HepG2 (cell line): ENCODE results near the gene SLC2A8.

Experiments used
- ATF3 ChIP-seq: sonication (generic); formaldehyde crosslinking; IDR thresholded peaks from 2 replicates; pipeline ENCODE4 v1.4.0; 2020; ENCODE audit warnings: missing genetic modification reagents
- ATF4 ChIP-seq, 2 experiments: fragments of 450-650 bp in 1 of 2; sonication (generic) in 1 of 2; formaldehyde crosslinking; IDR thresholded peaks; 2 replicates each; pipeline versions ENCODE4 v1.5.0 to v1.8.0; 2020 to 2022; ENCODE audit warnings: mild to moderate bottlenecking in 1 of 2, missing genetic modification reagents in 1 of 2
- ETV6 ChIP-seq: sonication (generic); formaldehyde crosslinking; conservative IDR thresholded peaks from 2 replicates; pipeline ENCODE4 v1.4.0; 2020; ENCODE audit warnings: missing genetic modification reagents
- GABPA ChIP-seq, 2 experiments: IDR thresholded peaks; 2 replicates each; pipeline ENCODE4 v1.6.1; 2011 to 2016; ENCODE audit warnings: low read depth in 2 of 2, low read length in 1 of 2, missing biosample characterization in 1 of 2, missing genetic modification characterization in 1 of 2
- GMEB1 ChIP-seq: sonication (generic); formaldehyde crosslinking; IDR thresholded peaks from 2 replicates; pipeline ENCODE4 v1.5.1; 2020; ENCODE audit warnings: missing genetic modification reagents, mild to moderate bottlenecking, borderline replicate concordance
- JUN ChIP-seq: sonication (generic); formaldehyde crosslinking; IDR thresholded peaks from 2 replicates; pipeline ENCODE4 v1.4.0; 2020; ENCODE audit warnings: mild to moderate bottlenecking, missing genetic modification reagents
- NFE2L1 ChIP-seq: sonication (generic); formaldehyde crosslinking; IDR thresholded peaks from 2 replicates; pipeline ENCODE4 v1.4.0; 2020; ENCODE audit warnings: missing genetic modification reagents, mild to moderate bottlenecking, borderline replicate concordance
- PHB2 ChIP-seq: fragments of 450-650 bp; IDR thresholded peaks from 2 replicates; pipeline ENCODE4 v1.6.1; 2018; ENCODE audit not compliant: partially characterized antibody
- POLR2A ChIP-seq, 2 experiments: IDR thresholded peaks; 2 replicates each; pipeline ENCODE4 v1.6.1; 2011; ENCODE audit warnings: low read depth in 2 of 2, low read length in 2 of 2, mild to moderate bottlenecking in 1 of 2, moderate library complexity in 1 of 2; ENCODE audit not compliant: insufficient read depth in 1 of 2
- ZNF142 ChIP-seq: sonication (generic); formaldehyde crosslinking; IDR thresholded peaks from 2 replicates; pipeline ENCODE4 v1.4.0; 2020; ENCODE audit warnings: missing genetic modification reagents
- TF ChIP-seq, protein P1 (sequence below): sonication (generic); formaldehyde crosslinking; IDR thresholded peaks from 2 replicates; pipeline ENCODE4 v1.8.1; 2023; ENCODE audit warnings: missing genetic modification reagents, inconsistent platforms, borderline replicate concordance
- TF ChIP-seq, protein P2 (sequence below): sonication (generic); formaldehyde crosslinking; IDR thresholded peaks from 2 replicates; pipeline ENCODE4 v1.4.0; 2020; ENCODE audit warnings: low read depth, missing genetic modification reagents

DNA sequence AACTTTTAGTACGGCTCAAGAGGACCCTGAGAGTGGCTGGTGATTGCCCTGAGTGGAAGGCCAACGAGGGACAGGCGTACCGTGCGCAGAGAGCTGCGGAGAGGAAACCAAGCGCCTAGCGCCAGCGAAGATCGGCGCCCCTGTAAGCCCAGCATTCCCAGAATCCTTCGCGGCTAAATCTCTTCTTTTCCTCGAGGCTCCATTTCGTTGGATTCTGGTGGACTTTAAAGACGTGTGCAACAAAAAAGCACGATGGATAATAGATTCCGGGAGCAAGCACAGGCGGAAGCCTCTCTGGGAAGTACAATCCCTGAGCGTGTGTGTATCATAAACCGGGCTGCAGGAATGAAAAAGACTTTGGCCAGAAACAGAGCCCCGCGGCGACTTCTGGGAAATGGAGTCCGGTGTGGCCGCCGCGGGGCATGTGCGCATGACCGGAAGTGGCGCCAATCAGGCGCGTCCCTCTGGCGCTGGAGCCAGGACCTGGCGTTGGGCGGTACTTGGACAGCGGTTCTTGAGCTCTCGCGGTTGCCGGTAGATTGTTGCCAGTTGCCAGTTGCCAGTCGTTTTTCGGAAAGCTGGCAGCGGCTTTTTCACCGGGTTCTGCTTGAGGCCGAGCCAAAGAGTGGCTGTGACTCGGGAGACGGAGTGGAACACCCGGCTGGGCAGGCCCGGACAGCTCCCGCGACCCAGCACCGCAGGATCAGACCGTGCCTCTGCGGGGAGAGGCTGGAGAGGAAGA is 27.1 kb downstream of the SLC2A8 start, which contains the start of gene ZNF79:
- TF ChIP-seq, protein P1, sequence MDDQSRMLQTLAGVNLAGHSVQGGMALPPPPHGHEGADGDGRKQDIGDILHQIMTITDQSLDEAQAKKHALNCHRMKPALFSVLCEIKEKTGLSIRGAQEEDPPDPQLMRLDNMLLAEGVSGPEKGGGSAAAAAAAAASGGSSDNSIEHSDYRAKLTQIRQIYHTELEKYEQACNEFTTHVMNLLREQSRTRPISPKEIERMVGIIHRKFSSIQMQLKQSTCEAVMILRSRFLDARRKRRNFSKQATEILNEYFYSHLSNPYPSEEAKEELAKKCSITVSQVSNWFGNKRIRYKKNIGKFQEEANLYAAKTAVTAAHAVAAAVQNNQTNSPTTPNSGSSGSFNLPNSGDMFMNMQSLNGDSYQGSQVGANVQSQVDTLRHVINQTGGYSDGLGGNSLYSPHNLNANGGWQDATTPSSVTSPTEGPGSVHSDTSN (CRISPR knock-in tag) = no peak
- TF ChIP-seq ETV6 (CRISPR knock-in tag) = no peak; the same call in 1 of the 2 replicates
- TF ChIP-seq JUN = no peak
- TF ChIP-seq GMEB1 (CRISPR knock-in tag) = peak; percentile 75; the same call in 1 of the 2 replicates
- no peak for TF ChIP-seq ATF4 (CRISPR knock-in tag; IDR thresholded peaks at IDR 0.05)
- no peak for TF ChIP-seq ZNF142 (CRISPR knock-in tag)
- peak; percentile 84 for TF ChIP-seq GABPA (IDR thresholded peaks at IDR 0.05; ENCODE audit: low read depth, low read length)
- peak; percentile 99 for TF ChIP-seq GABPA (CRISPR knock-in tag; IDR thresholded peaks at IDR 0.05; ENCODE audit: low read depth)
- peak; percentile 62 to 85 for TF ChIP-seq POLR2A (IDR thresholded peaks at IDR 0.05; ENCODE audit: insufficient read depth in 1 of 2, low read depth in 2 of 2, low read length in 2 of 2)
- TF ChIP-seq, protein P2, sequence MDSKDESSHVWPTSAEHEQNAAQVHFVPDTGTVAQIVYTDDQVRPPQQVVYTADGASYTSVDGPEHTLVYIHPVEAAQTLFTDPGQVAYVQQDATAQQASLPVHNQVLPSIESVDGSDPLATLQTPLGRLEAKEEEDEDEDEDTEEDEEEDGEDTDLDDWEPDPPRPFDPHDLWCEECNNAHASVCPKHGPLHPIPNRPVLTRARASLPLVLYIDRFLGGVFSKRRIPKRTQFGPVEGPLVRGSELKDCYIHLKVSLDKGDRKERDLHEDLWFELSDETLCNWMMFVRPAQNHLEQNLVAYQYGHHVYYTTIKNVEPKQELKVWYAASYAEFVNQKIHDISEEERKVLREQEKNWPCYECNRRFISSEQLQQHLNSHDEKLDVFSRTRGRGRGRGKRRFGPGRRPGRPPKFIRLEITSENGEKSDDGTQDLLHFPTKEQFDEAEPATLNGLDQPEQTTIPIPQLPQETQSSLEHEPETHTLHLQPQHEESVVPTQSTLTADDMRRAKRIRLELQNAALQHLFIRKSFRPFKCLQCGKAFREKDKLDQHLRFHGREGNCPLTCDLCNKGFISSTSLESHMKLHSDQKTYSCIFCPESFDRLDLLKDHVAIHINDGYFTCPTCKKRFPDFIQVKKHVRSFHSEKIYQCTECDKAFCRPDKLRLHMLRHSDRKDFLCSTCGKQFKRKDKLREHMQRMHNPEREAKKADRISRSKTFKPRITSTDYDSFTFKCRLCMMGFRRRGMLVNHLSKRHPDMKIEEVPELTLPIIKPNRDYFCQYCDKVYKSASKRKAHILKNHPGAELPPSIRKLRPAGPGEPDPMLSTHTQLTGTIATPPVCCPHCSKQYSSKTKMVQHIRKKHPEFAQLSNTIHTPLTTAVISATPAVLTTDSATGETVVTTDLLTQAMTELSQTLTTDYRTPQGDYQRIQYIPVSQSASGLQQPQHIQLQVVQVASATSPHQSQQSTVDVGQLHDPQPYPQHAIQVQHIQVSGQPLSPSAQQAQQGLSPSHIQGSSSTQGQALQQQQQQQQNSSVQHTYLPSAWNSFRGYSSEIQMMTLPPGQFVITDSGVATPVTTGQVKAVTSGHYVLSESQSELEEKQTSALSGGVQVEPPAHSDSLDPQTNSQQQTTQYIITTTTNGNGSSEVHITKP (CRISPR knock-in tag) = no peak
- TF ChIP-seq NFE2L1 (CRISPR knock-in tag) = no peak
- no peak for TF ChIP-seq ATF3 (CRISPR knock-in tag)
- no peak for TF ChIP-seq PHB2
